ENCODE results near the gene TTC39C.

TTC39C gene

DNA sequence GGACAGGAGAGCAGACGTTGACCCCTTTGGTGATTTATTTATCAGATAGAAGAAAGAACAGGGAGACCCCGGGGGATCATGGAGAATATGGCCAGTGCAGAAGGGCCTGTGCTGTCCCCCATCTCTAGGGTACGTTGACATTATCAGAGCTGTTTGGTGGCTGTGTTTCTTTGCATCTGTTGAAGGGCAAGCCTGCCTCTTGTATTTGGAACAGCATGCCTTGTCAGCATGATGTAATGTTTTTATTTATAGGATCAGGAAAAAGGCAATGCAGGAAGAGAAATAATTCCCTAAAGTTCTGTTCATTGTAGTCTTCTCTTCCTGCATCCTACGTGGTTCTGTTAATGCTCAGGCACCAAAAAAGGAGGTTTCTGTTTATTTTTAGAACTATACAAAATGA lies 74.5 kb downstream of the TTC39C start:
- no peak for DNase-seq (ENCODE audit: low spot score)

DNA sequence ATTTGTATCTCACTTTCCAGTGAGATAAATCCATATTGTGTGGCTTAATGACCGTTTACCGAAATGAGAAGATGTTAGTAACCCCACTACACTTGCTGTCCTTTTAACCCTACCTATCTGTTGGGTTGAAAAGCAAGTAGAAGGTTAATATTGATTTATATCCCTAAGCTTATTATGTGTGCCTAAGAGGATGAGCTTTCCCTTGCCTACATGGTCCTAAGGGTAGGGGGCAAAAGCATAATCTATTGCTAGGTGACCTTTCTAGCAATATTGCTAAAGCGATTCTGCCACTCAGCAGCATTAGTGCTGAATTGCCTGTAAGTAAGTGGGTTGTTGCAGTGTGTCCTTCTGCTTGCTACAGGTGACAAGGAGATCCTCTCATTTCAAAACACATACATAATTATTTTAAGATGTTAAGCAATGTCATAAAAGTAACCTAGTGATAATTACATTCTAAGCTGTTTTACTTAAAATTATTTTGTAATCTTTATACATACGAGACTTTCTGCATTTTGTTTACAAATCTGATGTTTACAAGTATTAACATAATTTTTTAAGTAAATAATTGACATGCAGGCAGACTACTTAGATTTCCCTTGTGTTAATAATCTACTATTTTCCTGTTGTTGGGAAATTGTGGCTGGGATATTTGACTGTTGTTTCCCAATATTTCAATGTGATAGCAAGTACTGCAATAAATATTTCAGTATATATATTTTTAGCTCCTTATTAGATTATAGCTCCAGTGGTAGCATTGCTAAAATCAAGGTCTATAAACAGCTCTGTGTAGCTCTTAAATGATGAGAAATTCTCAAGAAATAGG lies 75.2 kb downstream of the TTC39C start:
- DNase-seq (ENCODE audit: low spot score): no peak

DNA sequence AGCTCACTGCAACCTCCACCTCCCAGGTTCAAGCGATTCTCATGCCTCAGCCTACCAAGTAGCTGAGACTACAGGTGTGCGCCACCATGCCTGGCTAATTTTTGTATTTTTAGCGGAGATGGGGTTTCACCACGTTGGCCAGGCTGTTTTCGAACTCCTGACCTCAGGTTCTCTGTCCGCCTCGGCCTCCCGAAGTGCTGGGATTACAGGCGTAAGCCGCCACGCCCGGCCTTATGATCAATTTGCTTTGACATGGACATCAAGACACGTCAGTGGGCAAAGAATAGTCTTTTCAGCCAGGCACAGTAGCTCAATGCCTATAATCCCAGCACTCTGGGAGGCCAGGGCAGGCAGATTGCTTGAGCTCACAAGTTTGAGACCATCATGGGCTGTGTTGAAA lies 76.3 kb downstream of the TTC39C start:
- no peak for DNase-seq (ENCODE audit: low spot score)

DNA sequence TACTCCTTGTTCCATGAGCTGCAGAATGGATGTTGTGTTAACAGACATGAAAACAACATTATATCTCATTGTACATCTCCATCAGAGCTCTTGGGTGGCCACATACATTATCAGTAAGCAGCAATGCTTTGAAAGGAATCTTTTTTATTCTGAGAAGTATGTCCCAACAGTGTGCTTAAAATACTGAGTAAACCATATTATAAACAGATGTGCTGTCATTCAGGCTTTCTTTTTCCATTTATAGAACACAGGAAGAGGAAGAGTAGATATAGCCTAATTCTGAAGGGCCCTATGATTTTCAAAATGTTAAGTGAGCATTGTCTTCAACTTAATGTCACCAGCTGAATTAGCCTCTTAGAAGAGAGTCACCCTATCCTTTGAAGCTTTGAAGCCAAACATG lies 80.0 kb downstream of the TTC39C start:
- no peak for DNase-seq (ENCODE audit: low spot score)

DNA sequence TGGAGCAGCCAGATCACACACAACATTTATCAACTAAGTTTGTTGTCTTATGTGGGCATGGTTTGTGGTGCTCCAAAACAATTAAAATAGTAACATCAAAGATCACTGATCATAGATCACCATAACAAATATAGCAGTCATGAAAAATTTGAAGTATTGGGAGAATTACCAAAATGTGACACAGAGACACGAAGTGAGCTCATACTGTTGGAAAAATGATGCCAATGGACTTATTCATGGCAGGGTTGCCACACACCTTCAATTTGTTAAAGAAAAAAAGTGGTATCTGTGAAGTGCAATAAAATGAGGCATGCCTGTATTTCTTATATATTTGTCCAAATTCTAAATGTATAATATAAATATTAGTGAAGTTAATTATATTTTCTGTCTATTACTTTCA lies 81.4 kb downstream of the TTC39C start:
- DNase-seq (ENCODE audit: low spot score): no peak

DNA sequence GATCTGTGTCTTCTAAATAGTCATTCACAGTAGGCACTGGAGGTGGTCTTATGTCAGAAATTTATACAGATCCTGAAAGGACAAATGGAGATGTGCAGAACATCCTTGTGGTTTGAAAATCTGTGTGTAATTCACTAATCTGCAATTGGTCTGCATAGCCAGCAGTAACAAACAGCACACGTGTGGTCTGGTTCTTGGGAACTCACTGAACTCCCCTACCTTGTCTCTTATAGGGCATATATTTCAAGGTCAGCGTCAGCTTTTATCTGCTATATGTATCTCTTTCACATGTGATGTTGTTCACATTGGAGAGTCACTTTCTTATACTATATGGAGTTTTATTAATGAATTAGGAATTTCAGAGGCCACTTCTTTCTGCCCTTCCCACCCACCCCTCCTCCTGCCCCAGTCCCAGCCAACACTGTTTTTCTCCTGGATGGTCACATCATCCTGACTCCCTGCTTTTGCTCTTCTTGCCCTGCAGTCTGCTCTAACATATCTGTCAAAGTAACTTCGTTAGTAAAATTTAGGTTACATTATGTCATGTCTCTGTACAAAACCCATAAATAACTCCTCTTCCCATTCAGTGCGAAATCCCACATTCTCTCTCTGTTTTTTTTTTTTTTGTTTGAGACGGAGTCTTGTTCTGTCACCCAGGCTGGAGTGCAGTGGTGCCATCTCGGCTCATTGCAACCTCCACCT lies 88.9 kb downstream of the TTC39C start:
- peak; percentile 16 for DNase-seq (ENCODE audit: low spot score)

DNA sequence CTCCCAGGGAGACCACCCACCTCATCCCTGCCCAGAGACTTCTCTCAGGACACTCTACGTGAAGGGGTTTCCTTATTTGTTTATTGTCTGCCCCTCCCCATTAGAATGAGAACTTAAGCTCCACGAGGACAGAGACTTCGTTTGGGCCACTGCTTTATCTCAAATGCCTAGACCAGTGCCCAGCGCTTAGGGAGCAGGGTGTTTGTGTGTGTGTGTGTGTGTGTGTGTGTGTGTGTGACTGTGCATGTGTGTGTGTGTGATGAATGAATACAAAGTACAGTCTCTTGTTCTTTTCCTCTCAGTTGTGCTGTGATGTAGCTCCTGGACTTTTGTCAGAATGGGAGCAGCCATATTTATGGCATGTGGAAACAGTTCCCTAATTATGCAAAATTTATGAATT lies 89.9 kb downstream of the TTC39C start:
- DNase-seq (ENCODE audit: low spot score): no peak

DNA sequence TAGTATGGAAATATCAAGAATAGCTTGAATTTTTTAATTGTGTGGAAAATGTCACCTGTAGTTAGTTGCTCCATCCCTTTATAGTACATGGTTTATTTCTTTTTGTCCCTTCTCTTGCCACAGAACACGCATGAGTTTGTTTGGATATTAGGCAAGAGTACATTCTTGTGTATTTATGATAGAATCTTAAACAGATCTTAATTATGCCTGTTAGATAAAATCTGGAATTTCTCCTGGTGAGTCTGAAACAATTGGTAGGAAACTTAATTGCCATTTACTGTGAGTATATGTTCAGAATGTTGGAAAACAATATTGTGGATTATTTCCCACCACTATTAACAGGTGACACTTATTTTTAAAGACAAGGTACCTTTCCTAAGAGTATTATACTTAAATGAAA lies 94.1 kb downstream of the TTC39C start:
- DNase-seq (ENCODE audit: low spot score): no peak

DNA sequence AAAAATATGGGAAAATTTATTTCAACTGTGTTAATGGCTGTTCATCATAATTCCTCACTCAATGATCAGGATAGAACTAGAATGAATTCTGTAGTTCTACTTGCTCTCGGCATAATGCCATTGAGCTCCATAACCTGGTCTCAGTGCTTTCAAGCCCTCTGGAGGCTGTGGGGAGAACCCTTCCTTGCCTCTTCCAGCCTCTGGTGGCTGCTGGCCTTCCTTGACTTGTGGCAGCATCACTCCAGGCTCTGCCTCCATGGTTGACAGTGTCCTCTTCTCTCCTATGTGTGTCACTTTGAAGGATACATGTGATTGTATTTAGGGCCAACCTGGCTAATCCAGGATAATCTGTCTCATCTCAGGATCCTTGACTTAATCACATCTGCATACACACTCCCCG lies 97.4 kb downstream of the TTC39C start:
- DNase-seq (ENCODE audit: low spot score): no peak

DNA sequence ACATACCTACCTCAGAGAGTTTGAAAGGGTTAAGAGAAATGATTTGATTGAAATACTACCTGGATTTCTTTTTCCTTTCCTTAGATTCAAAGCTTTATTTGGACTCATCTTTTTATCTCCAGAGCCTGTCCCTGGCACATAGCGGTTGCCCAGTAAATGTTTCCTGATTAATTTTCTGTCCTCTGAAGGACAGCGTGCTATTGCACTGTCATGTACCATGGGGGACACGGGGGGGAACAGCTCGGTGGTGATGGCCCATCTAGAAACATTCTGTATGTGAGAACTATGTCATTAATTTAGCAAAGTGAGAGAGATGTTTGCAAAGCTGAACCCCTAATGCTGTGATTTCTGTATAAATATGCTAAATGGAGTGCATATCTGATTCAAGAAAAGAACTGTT lies 97.9 kb downstream of the TTC39C start:
- no peak for DNase-seq (ENCODE audit: low spot score)

DNA sequence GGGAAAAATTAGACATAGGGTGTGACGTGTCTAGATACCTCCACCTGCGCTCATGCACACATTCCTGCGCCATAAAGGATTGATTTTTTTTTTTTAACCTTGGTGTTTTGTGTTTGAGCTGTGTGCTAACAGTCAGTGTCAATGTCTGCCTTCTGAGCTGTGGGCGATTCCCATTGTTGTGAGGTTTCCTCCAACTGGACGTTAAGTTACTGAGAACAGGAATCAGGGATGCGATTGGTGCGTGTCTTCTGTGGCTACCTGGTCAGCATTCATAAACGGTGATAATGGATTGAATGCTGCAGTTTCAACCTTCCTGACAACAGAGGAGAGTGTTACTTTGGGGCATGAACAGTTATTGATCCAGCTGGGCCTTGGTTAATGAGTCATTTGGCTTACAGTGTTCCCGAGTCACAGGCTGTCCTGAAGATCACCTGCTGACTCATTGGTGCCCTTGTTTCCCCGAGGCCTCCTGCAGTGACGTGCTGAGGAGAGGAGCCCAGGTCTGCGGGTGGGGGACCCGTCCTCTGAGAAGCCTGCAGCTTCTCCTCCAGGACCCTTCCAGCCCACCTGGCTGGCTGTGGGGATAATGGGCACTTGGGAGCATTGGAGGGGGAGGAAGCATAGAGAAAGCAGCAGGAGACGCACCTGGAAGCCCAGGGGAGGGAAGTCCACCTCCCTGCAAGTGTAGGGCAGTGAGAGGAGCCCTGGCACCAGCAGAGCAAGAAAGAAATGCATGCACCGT lies 98.5 kb downstream of the TTC39C start:
- DNase-seq (ENCODE audit: low spot score): no peak

DNA sequence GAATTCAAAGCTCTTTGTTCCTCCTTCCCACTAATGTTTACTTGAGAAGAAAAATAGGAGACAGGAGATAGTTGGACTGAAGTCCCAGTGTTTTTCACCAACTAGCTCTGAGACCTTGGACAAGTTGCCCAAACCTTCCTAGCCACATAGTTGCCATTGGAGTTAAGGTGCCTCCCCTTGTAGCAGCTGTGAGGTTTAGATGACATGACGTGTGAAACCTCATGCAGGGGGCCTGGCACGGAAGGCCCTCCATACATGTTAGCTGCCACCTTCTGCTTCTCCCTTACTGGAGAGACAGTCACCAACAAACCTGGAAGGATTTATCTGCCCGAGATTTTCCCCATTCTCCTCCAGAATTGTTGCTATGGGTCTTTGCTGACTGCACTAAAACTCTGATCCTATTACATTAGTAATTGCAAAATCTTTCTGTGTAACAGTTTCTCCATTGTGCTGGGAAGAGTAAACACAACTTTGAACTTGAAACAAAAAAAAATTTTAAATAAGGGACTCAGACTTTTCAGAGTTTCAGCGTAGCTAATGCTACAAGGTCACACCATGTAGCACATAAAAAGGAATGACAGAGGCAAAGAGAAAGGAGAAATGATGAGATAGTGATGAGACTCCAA lies 100.5 kb downstream of the TTC39C start:
- no peak for DNase-seq (ENCODE audit: low spot score)

DNA sequence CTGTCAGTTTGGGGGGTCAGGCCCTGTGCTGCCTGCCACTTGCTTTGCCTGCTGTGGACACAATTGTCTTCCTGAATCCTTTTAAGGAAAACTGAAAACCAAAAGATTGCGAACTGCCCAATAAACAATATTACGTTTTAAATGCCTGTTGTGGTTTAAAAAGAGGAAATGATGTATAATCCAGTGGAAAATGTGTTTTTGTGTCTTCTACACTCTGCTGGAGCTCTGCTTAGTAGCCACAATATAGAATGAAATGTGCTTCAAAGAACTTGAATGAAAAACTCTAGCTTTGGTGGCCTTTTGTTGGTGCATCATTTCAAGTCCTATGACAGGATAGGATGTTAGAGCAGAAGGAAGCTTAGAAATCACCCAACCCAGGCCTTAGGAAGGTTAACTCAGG lies 101.1 kb downstream of the TTC39C start:
- DNase-seq (ENCODE audit: low spot score): no peak

DNA sequence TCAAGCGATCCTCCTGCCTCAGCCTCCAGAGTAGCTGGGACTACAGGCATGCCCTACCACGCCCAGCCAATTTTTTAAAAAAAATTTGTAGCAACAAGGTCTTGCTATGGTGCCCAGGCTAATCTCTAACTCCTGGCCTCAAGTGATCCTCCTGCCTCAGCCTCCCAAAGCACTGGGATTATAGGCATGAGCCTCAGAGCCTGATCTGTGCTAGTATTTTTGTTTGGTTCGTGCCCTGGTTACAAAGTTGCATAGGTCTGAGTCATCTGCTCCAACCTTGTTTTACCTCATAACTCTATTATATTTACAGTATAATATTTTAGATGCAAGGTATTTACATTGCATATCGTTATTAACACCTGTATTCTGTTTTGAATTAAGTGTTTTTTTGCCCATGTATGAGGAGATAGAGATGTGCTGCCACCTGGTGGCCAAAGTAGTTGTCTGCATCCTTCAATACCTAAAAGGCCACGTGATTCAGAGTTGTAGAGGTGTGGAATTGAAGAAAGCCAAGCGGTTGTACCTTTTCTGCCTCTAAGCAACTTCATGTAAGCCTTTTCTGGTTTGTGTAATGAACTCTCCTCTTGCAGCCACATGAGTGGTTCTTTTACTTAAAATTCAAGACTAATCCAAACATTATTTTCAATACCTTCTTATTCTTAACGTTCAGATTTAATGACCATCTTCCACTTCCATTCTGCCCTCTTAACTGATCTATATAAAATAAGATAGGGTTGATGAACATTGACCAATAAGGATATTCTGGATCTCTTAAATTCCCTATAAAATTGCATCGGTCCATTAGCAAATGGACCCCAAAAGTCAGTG lies 104.4 kb downstream of the TTC39C start:
- peak; percentile 11 for DNase-seq (ENCODE audit: low spot score)

DNA sequence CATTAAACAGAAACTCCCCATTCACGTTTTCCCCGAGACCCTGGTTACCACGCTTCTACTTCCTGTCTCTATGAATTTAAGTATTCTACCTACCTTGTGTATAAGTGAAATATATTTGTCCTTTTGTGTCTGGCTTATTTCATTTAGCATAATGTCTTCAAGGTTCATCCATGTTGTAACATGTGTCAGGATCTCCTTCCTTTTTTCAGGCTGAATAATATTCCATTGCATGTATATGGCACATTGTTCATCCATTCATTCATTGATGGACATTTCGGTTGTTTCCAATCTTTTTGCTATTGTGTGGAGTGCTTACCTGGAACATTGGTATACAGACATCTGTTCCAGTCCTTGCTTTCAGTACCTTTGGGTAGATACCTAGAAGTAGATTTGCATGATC lies 106.1 kb downstream of the TTC39C start:
- DNase-seq (ENCODE audit: low spot score): no peak

DNA sequence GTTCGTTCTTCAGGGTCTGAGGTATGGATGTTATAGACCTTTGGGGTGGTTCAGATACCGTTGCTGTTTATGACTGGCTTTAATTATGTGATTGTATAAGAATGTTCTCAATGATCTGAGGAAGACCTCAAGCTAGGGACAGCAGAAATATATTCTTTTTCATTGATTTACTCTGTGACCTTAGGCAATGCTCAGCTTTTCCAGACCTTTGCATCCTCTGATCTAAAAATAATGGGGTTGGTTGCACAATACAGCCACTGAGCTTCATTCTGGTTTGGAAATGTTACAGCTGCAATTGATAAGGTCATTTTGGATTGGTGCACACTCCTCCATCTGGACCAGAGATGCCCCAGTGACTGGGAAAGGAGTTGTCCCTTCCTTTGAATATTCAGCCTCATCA lies 107.1 kb downstream of the TTC39C start:
- DNase-seq (ENCODE audit: low spot score): no peak

DNA sequence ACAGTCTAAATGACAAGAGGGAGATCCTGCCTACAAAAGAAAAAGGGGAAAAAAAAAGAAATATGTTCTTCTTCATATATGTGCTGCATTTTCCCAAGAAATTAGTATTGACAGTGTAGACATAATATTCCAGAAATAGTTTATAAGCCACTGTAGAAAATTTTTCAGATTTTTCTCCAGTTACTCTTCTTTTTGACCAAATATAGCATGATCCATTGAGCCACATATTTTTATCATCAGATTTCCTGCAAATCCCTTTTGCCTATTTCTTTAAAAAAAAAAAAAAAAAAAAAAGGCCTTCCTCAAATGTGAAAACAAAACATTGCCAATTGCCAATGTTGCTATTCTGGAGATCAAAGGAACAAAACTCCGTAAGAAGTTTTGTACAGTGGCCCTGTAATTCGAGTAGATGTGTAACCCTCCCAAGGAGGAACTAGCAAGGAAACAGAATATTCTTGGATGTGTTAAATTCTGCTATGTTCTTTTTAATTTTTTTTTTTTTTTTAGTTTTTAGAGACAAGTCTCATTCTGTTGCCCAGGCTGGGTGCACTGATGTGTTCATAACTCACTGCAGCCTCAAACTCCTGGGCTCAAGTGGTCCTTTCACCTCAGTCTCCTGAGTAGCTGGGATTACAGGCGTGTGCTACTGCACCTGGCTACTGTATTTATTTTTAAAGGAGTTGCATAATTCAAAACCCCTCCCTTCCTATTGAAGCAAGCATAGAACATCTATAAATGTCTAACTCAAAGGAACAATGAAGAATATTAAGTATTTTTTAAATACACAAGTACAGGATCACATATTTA lies 111.8 kb downstream of the TTC39C start:
- peak; percentile 22 for DNase-seq (ENCODE audit: low spot score)

DNA sequence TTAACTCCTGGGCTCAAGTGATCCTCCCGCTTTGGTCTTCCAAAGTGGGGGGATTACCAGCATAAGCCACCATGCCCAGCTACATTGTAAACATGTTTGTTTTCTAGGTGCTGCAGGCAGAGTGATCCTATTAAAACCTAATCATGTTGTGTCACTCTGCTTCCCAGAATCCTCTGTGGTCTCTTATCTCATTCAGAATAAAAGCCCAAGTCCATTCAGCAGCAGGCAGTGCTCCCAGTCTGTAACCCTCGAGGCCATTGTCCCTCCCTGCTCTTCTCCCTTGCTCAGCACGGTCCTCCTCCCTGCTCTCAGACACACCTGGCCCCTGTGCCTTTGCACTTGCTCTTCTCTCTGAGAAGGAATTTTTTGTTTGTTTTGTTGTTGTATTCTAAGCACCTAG lies 113.2 kb downstream of the TTC39C start:
- no peak for DNase-seq (ENCODE audit: low spot score)

DNA sequence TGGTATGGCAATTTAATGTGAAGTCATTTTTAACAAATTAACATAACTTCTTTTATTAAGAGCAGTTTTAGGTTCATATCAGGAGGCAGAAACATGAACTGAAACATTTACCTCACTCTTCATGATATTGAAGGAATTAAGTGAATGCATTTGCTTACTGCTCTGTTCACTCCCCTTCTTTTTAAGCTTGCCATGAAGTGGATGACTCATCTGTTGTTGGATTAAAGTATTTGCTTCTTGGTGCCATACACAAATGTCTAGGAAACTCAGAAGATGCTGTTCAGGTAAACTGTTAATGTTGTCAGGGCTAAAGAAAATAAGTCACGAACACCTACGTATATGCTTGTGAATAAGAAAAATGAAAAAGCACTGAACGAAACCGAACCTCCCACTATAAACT lies 114.1 kb downstream of the TTC39C start:
- no peak for DNase-seq (ENCODE audit: low spot score)

DNA sequence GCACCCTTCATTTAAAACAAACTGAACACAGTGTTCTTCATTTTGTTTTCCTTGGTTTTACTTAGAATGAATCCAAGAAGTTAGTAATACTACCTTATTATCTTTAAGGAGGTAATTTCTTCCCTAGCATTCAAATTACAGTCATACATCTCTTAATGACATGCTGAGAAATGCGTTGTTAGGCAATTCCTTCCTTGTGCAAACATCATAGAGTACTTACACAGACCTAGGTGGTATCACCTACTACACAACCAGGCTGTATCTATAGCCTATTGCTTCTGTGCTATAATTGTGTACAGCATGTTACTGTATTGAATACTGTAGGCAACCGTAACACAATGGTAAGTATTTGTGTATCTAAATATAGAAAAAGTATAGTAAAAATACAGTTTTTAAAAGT lies 115.9 kb downstream of the TTC39C start:
- no peak for DNase-seq (ENCODE audit: low spot score)

DNA sequence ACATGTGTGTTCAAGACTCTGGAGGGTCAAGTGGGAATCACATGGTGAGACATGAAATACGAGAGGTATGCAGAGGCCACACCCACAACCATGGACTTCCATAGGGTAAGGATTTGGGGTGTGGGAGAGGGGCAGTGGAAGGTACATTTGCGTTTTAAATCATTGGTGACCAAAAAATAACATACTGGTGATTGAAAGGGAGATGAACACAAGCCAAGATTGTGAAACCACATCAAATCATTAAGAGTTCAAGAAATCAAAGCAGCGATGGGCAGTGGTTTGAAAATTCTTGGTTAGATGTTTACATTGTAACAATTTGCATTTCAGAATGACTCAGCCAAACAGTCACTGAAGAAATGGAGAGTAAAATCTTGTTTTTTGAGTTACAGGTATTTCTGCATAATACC lies 122.4 kb downstream of the TTC39C start:
- no peak for DNase-seq (ENCODE audit: low spot score)

All from hepatic stellate cell (primary cell).